K562 (cell line): ENCODE results near the gene LTBP1. TPM values are rescaled to one million over a fixed set of nuclear protein-coding genes. Genes with fewer than 3 reads are reported as not detected.

Experiments used
- ATAC-seq: fragments of 200-7000 bp; cut with Tn5 transposase; 3 replicates; pipeline ENCODE4 v1.9.1; 2020; ENCODE audit warnings: moderate library complexity
- BruUV-seq: library from RNA; stranded (reverse); fragments of 400-500 nt; replicated peaks from 2 replicates; lab custom pipeline; 2021; lab: Mats Ljungman, UMichigan
- CTCF ChIA-PET: fragments of 300-600 bp; formaldehyde crosslinking; extraction: SDS; loops from one replicate; lab custom pipeline; 2021; ENCODE audit warnings: low intra/inter-chr PET ratio; lab: Yijun Ruan, JAX
- POLR2A ChIA-PET: fragments of 300-600, 350-650 bp; sonication (Branson Sonifier 250); formaldehyde crosslinking; extraction: SDS; loops from one replicate; lab custom pipeline; 2021; ENCODE audit warnings: antibody characterized with exemption, inconsistent platforms; lab: Yijun Ruan, JAX
- DNase-seq, 4 experiments: peaks; one replicate each; pipeline versions ENCODE4 v3.0.0 to v3.0.0-alpha.2; 2011 to 2018; ENCODE audit warnings: low spot score in 3 of 4, mixed read lengths in 3 of 4; ENCODE audit errors: extremely low read depth in 1 of 4
- FAIRE-seq: peaks from 2 replicates; lab custom pipeline; 2011; peaks lifted over from hg19 to GRCh38; lab: Jason Lieb, UNC
- H2AFZ ChIP-seq: 2 replicates; pipeline ENCODE4 v1.6.0; 2011; ENCODE audit warnings: low read depth, low read length, control low read depth, inconsistent platforms
- H3K27ac ChIP-seq: fragments of 200-600 bp; 3 replicates; pipeline ENCODE4 v1.8.0; 2011; ENCODE audit warnings: low read depth, mild to moderate bottlenecking, control low read depth, inconsistent platforms, low read length, moderate library complexity, mixed read lengths; ENCODE audit errors: extremely low read depth
- H3K27me3 ChIP-seq, 2 experiments: fragments of 300-600 bp in 1 of 2; 2 replicates in 1 of 2; 3 replicates in 1 of 2; pipeline versions ENCODE4 v1.6.0 to v1.8.0; 2011; ENCODE audit warnings: inconsistent platforms in 2 of 2, low read length in 2 of 2, mild to moderate bottlenecking in 1 of 2, mixed read lengths in 1 of 2, moderate library complexity in 1 of 2; ENCODE audit not compliant: control insufficient read depth in 2 of 2, insufficient read depth in 2 of 2
- H3K36me3 ChIP-seq: fragments of 300-600 bp; 3 replicates; pipeline ENCODE4 v1.8.0; 2011; ENCODE audit warnings: mild to moderate bottlenecking, low read length, inconsistent platforms; ENCODE audit not compliant: control insufficient read depth, insufficient read depth
- H3K4me1 ChIP-seq, 2 experiments: fragments of 200-600 bp in 1 of 2; replicated peaks in 1 of 2; 2 replicates in 1 of 2; 3 replicates in 1 of 2; pipeline versions ENCODE4 v1.5.1 to v1.8.0; 2011; ENCODE audit warnings: inconsistent platforms in 2 of 2, low read length in 2 of 2, mild to moderate bottlenecking in 1 of 2, mixed read lengths in 1 of 2, moderate library complexity in 1 of 2; ENCODE audit not compliant: control insufficient read depth in 2 of 2, insufficient read depth in 2 of 2
- H3K4me2 ChIP-seq: 2 replicates; pipeline ENCODE4 v1.6.1; 2011; ENCODE audit warnings: low read length, control low read depth, inconsistent platforms, mixed read lengths; ENCODE audit not compliant: insufficient read depth
- H3K4me3 ChIP-seq: fragments of 200-600 bp; sonication (generic), shearing (Covaris generic); 2 replicates; pipeline ENCODE4 v1.5.1; 2016; ENCODE audit warnings: control low read depth, inconsistent platforms
- H3K79me2 ChIP-seq: fragments of 200-600 bp; 3 replicates; pipeline ENCODE4 v1.8.0; 2011; ENCODE audit warnings: low read length, inconsistent platforms; ENCODE audit not compliant: control insufficient read depth, insufficient read depth
- H3K9ac ChIP-seq, 2 experiments: 2 replicates each; pipeline versions ENCODE4 v1.6.0 to v1.6.1; 2011; ENCODE audit warnings: low read depth in 2 of 2, low read length in 2 of 2, control low read depth in 1 of 2, inconsistent platforms in 1 of 2, mild to moderate bottlenecking in 1 of 2, mixed read lengths in 1 of 2; ENCODE audit not compliant: insufficient read depth in 1 of 2
- H3K9me1 ChIP-seq: one replicate; pipeline ENCODE4 v1.6.0; 2011; ENCODE audit warnings: inconsistent platforms, mild to moderate bottlenecking, low read length, moderate library complexity; ENCODE audit not compliant: control insufficient read depth, insufficient read depth
- H3K9me3 ChIP-seq: replicated peaks from 2 replicates; pipeline ENCODE4 v1.5.1; 2011; ENCODE audit warnings: low read depth, low read length, inconsistent platforms; ENCODE audit not compliant: control insufficient read depth, insufficient read depth
- H4K20me1 ChIP-seq: replicated peaks from 2 replicates; pipeline ENCODE4 v1.6.1; 2011; ENCODE audit warnings: low read length, inconsistent platforms, mixed read lengths; ENCODE audit not compliant: control insufficient read depth, insufficient read depth
- NBN ChIP-seq: fragments of 450-650 bp; IDR thresholded peaks from 2 replicates; pipeline ENCODE4 v1.6.1; 2016; ENCODE audit warnings: low read depth, mild to moderate bottlenecking
- NR4A1 ChIP-seq, 2 experiments: fragments of 250-450 bp in 1 of 2; fragments of 450-650 bp in 1 of 2; sonication (Bioruptor Pico) in 1 of 2; IDR thresholded peaks; 2 replicates each; pipeline versions ENCODE4 v1.4.0 to v1.6.1; 2016 to 2020; ENCODE audit warnings: mild to moderate bottlenecking in 2 of 2, missing compliant biosample characterization in 1 of 2, missing genetic modification characterization in 1 of 2, moderate library complexity in 1 of 2
- PHF8 ChIP-seq: fragments of 200-600 bp; sonication (generic); IDR thresholded peaks from 2 replicates; pipeline ENCODE4 v1.6.1; 2012; ENCODE audit warnings: mixed run types, mild to moderate bottlenecking, inconsistent platforms, low read length, moderate library complexity, borderline replicate concordance
- RBBP5 ChIP-seq: fragments of 200-600 bp; sonication (generic); IDR thresholded peaks from 2 replicates; pipeline ENCODE4 v1.6.1; 2012; ENCODE audit warnings: borderline replicate concordance, mild to moderate bottlenecking, low read length, control low read depth, inconsistent platforms; ENCODE audit not compliant: insufficient read depth, poor library complexity, severe bottlenecking
- SLC30A9 ChIP-seq: fragments of 250-450 bp; sonication (Bioruptor Pico); IDR thresholded peaks from 2 replicates; pipeline ENCODE4 v1.8.0; 2022; ENCODE audit warnings: mild to moderate bottlenecking, moderate library complexity
- SMAD4 ChIP-seq: fragments of 250-450 bp; sonication (Bioruptor Pico); conservative IDR thresholded peaks from 2 replicates; pipeline ENCODE4 v1.8.0; 2021; ENCODE audit warnings: inconsistent platforms, mild to moderate bottlenecking, moderate library complexity
- SMARCB1 ChIP-seq: IDR thresholded peaks from 2 replicates; pipeline ENCODE4 v1.6.1; 2011; ENCODE audit warnings: improper control_type of control experiment, low read depth; ENCODE audit not compliant: insufficient read length
- THRAP3 ChIP-seq: fragments of 450-650 bp; IDR thresholded peaks from 2 replicates; pipeline ENCODE4 v1.6.1; 2016; ENCODE audit warnings: mild to moderate bottlenecking, inconsistent platforms, borderline replicate concordance
- ZEB2 ChIP-seq: fragments of 450-650 bp; IDR thresholded peaks from 2 replicates; pipeline ENCODE4 v1.6.1; 2016
- ZFPM2 ChIP-seq: fragments of 250-450 bp; sonication (Bioruptor Pico); IDR thresholded peaks from 2 replicates; pipeline ENCODE4 v1.5.1; 2022; ENCODE audit warnings: mild to moderate bottlenecking
- WGBS: fragments of 100-300 bp; shearing (Covaris generic); methylation state at CpG from one replicate; pipeline ENCODE4 v1.1.6; 2016; ENCODE audit warnings: low coverage, mixed read lengths; ENCODE audit not compliant: insufficient coverage; ENCODE audit errors: missing lambda C conversion rate; 5-methylcytosine and 5-hydroxymethylcytosine counted together
- in situ Hi-C: fragments of 300-500 bp; cut with MboI; formaldehyde crosslinking; loops from 4 replicates; pipeline ENCODE4 v1.15.0; 2018; ENCODE audit warnings: inconsistent platforms, mixed read lengths
- intact Hi-C: fragments of 100-400 bp; cut with micrococcal nuclease; formaldehyde crosslinking; loops from 2 replicates; pipeline ENCODE4 v1.14.2; 2022
- polyA plus RNA-seq, 8 experiments: library from polyadenylated mRNA; depleted of rRNA in 4 of 8; stranded (reverse) in 5 of 8; unstranded in 3 of 8; fragments of >200 nt; fragmentation: Nextera tagmentation in 2 of 8; fragmentation: Illumina TruSeq in 1 of 8; extraction: Ambion mirVana in 2 of 8; extraction: Trizol in 1 of 8; gene quantifications; 2 replicates each; pipeline versions ENCODE4 v1.2.1 to v1.2.3, GENCODE V29; 2011 to 2014; ENCODE audit warnings: inconsistent platforms in 1 of 8, missing spikeins in 1 of 8
- total RNA-seq, 7 experiments: library from RNA; depleted of rRNA in 6 of 7; stranded (reverse); fragments of >200 nt in 6 of 7; fragmentation: Illumina TruSeq in 2 of 7; extraction: Trizol in 2 of 7; gene quantifications; 2 replicates each; pipeline versions ENCODE4 v1.2.1 to v1.2.3, GENCODE V29; 2011 to 2021; ENCODE audit warnings: low replicate concordance in 1 of 7
- TF ChIP-seq, protein P1 (sequence below): IDR thresholded peaks from 2 replicates; pipeline ENCODE4 v1.6.1; 2012; ENCODE audit warnings: low read depth, low read length, improper control_type of control experiment, borderline replicate concordance
- TF ChIP-seq, protein P2 (sequence below): fragments of 450-650 bp; IDR thresholded peaks from 2 replicates; pipeline ENCODE4 v1.6.1; 2014; ENCODE audit warnings: low read depth, mild to moderate bottlenecking, moderate library complexity, borderline replicate concordance
- TF ChIP-seq, protein P3 (sequence below): sonication (generic); formaldehyde crosslinking; IDR thresholded peaks from 2 replicates; pipeline ENCODE4 v1.8.0; 2022; ENCODE audit warnings: mild to moderate bottlenecking, missing genetic modification reagents
- TF ChIP-seq, protein P4 (sequence below): fragments of 450-650 bp; formaldehyde crosslinking; IDR thresholded peaks from 2 replicates; pipeline ENCODE4 v1.4.0; 2020; ENCODE audit warnings: mild to moderate bottlenecking, mixed read lengths
- TF ChIP-seq, protein P5 (sequence below): fragments of 450-650 bp; formaldehyde crosslinking; IDR thresholded peaks from 2 replicates; pipeline ENCODE4 v1.4.0; 2020; ENCODE audit warnings: mild to moderate bottlenecking, moderate library complexity

Gene LTBP1
- total and polyA plus RNA-seq, 9 of the 15 experiments (the other 6 are each of a cell fraction or from before 2014, with no cell fraction given), result 3.6 to 16.4 (median 8.5) TPM

DNA sequence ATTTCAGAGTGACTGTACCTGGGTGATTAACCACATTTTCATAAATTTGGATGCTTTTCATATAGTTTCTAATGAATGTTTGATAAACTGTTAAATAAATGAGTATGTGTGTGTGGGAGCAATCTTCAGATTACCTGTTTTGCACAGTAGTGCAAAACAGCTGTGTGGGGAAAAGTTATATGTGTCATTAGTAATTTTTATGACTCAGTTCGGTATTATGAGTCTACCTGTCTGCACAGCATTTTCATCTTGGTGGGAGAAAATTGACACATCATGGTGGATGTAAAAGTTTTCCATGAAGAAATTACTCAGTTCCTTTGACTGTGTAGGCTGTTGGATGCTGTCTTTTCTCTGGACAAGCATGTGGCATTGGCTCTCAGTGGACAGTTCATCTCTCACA lies 43.8 kb downstream of the LTBP1 start:
- Histone ChIP-seq H3K79me2 (no peaks in the 10 kb centered on the region; the same call in 2 of the 3 replicates), H3K27ac (no peak overlapping the region), H3K9me1 (no peaks in the 10 kb centered on the region), H3K9ac (no peak overlapping the region), H3K27me3 (no peaks in the 10 kb centered on the region), H2AFZ (no peak overlapping the region), H3K4me3 (no peak overlapping the region), H4K20me1 (no peaks in the 10 kb centered on the region), H3K36me3 (no peaks in the 10 kb centered on the region), H3K4me2 (no peak overlapping the region), H3K4me1 (peaks cover 0 to 5% of the 10 kb centered on the region in 2 experiments; a peak in 2 of 5 replicates), H3K9me3 (no peaks in the 10 kb centered on the region)
- ATAC-seq (no peak), DNase-seq (no peak), FAIRE-seq (no peak)
- ChIA-PET CTCF (no interaction called here), POLR2A (interaction anchor here (1.1 to 1.3 kb wide), 2 partner anchors 11 to 14 kb away, joined by 3 to 5 read pairs; no protein-coding TSS in a partner anchor)
- in situ Hi-C loops, result no loop called here
- intact Hi-C loops, result no loop called here
- BruUV-seq, result no TSS peak
- WGBS, result 4% methylated on average over 1 of the region's 1 CpG
- TF ChIP-seq SMARCB1, result no peak
- TF ChIP-seq RBBP5, result no peak
- no peak for TF ChIP-seq PHF8
- TF ChIP-seq, protein P1, sequence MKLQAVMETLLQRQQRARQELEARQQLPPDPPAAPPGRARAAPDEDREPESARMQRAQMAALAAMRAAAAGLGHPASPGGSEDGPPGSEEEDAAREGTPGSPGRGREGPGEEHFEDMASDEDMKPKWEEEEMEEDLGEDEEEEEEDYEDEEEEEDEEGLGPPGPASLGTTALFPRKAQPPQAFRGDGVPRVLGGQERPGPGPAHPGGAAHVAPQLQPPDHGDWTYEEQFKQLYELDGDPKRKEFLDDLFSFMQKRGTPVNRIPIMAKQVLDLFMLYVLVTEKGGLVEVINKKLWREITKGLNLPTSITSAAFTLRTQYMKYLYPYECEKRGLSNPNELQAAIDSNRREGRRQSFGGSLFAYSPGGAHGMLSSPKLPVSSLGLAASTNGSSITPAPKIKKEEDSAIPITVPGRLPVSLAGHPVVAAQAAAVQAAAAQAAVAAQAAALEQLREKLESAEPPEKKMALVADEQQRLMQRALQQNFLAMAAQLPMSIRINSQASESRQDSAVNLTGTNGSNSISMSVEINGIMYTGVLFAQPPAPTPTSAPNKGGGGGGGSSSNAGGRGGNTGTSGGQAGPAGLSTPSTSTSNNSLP, result no peak
- TF ChIP-seq, protein P2, sequence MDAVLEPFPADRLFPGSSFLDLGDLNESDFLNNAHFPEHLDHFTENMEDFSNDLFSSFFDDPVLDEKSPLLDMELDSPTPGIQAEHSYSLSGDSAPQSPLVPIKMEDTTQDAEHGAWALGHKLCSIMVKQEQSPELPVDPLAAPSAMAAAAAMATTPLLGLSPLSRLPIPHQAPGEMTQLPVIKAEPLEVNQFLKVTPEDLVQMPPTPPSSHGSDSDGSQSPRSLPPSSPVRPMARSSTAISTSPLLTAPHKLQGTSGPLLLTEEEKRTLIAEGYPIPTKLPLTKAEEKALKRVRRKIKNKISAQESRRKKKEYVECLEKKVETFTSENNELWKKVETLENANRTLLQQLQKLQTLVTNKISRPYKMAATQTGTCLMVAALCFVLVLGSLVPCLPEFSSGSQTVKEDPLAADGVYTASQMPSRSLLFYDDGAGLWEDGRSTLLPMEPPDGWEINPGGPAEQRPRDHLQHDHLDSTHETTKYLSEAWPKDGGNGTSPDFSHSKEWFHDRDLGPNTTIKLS, result no peak
- TF ChIP-seq SLC30A9, result no peak
- no peak for TF ChIP-seq THRAP3
- TF ChIP-seq, protein P3, sequence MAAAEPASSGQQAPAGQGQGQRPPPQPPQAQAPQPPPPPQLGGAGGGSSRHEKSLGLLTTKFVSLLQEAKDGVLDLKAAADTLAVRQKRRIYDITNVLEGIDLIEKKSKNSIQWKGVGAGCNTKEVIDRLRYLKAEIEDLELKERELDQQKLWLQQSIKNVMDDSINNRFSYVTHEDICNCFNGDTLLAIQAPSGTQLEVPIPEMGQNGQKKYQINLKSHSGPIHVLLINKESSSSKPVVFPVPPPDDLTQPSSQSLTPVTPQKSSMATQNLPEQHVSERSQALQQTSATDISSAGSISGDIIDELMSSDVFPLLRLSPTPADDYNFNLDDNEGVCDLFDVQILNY (CRISPR knock-in tag), result no peak
- no peak for TF ChIP-seq ZEB2
- TF ChIP-seq, protein P4, sequence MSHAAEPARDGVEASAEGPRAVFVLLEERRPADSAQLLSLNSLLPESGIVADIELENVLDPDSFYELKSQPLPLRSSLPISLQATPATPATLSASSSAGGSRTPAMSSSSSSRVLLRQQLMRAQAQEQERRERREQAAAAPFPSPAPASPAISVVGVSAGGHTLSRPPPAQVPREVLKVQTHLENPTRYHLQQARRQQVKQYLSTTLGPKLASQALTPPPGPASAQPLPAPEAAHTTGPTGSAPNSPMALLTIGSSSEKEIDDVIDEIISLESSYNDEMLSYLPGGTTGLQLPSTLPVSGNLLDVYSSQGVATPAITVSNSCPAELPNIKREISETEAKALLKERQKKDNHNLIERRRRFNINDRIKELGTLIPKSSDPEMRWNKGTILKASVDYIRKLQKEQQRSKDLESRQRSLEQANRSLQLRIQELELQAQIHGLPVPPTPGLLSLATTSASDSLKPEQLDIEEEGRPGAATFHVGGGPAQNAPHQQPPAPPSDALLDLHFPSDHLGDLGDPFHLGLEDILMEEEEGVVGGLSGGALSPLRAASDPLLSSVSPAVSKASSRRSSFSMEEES (CRISPR knock-in tag), result no peak
- no peak for TF ChIP-seq ZFPM2 (CRISPR knock-in tag)
- TF ChIP-seq NR4A1 (CRISPR knock-in tag; IDR thresholded peaks at IDR 0.05), result no peak
- no peak for TF ChIP-seq NR4A1 (tag; IDR thresholded peaks at IDR 0.05)
- no peak for TF ChIP-seq SMAD4 (CRISPR knock-in tag)
- TF ChIP-seq, protein P5, sequence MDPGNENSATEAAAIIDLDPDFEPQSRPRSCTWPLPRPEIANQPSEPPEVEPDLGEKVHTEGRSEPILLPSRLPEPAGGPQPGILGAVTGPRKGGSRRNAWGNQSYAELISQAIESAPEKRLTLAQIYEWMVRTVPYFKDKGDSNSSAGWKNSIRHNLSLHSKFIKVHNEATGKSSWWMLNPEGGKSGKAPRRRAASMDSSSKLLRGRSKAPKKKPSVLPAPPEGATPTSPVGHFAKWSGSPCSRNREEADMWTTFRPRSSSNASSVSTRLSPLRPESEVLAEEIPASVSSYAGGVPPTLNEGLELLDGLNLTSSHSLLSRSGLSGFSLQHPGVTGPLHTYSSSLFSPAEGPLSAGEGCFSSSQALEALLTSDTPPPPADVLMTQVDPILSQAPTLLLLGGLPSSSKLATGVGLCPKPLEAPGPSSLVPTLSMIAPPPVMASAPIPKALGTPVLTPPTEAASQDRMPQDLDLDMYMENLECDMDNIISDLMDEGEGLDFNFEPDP (CRISPR knock-in tag), result no peak
- TF ChIP-seq NBN, result no peak
